ENCODE results near the gene CRADD.

- TF ChIP-seq CTCF (IDR thresholded peaks at IDR 0.05) (no peak), POLR2A (IDR thresholded peaks at IDR 0.05) (no peak)
These were observed 112.6 kb downstream of the CRADD start for GRCh38 chr12:93789767-93790166.
